H1 (cell line): ENCODE results near the gene DNAJB8. TPM values are rescaled to one million over a fixed set of nuclear protein-coding genes. Genes with fewer than 3 reads are reported as not detected.

ENCODE experiments used
- CTCF ChIA-PET: fragments of 300-600 bp; sonication (Branson Sonifier 250); formaldehyde crosslinking; loops from one replicate; lab custom pipeline; 2021; ENCODE audit not compliant: partially characterized antibody; lab: Charles Lee
- POLR2A ChIA-PET: fragments of 300-600 bp; sonication (Branson Sonifier 250); formaldehyde crosslinking; loops from one replicate; lab custom pipeline; 2021; ENCODE audit warnings: inconsistent platforms; ENCODE audit not compliant: partially characterized antibody; lab: Charles Lee
- DNase-seq, 2 experiments: peaks; one replicate each; pipeline versions ENCODE4 v3.0.0 to v3.0.0-alpha.2; 2010 to 2022; ENCODE audit warnings: low spot score in 2 of 2, low read depth in 1 of 2, mixed read lengths in 1 of 2
- FAIRE-seq: peaks from 2 replicates; lab custom pipeline; 2011; peaks lifted over from hg19 to GRCh38; lab: Jason Lieb, UNC
- H2AFZ ChIP-seq: 2 replicates; pipeline ENCODE4 v1.8.1; 2012; ENCODE audit warnings: low read length, inconsistent platforms
- H2AK5ac ChIP-seq: 2 replicates; pipeline ENCODE4 v1.6.1; 2013; ENCODE audit warnings: low read depth, low read length
- H2BK120ac ChIP-seq: replicated peaks from 2 replicates; pipeline ENCODE3; 2013; ENCODE audit warnings: low read depth, low read length, inconsistent platforms
- H2BK12ac ChIP-seq: 2 replicates; pipeline ENCODE4 v1.6.1; 2013; ENCODE audit warnings: low read depth, low read length
- H2BK15ac ChIP-seq: 2 replicates; pipeline ENCODE4 v1.6.1; 2013; ENCODE audit warnings: low read length
- H2BK20ac ChIP-seq: 2 replicates; pipeline ENCODE4 v1.6.1; 2013; ENCODE audit warnings: low read length
- H2BK5ac ChIP-seq: 2 replicates; pipeline ENCODE4 v1.6.1; 2013; ENCODE audit warnings: low read depth, low read length
- H3K14ac ChIP-seq: 2 replicates; pipeline ENCODE4 v1.6.1; 2013; ENCODE audit warnings: inconsistent platforms; ENCODE audit not compliant: insufficient read length
- H3K18ac ChIP-seq: 2 replicates; pipeline ENCODE4 v1.6.1; 2013; ENCODE audit warnings: low read length; ENCODE audit errors: extremely low read depth
- H3K23ac ChIP-seq: 2 replicates; pipeline ENCODE4 v1.6.1; 2013; ENCODE audit warnings: inconsistent platforms; ENCODE audit not compliant: insufficient read length
- H3K23me2 ChIP-seq: 2 replicates; pipeline ENCODE4 v1.6.1; 2013; ENCODE audit warnings: low read depth, low read length
- H3K27ac ChIP-seq: 2 replicates; pipeline ENCODE4 v1.6.1; 2011; ENCODE audit warnings: low read depth, low read length, inconsistent platforms
- H3K27me3 ChIP-seq, 4 experiments: replicated peaks in 1 of 4; 1 replicate in 1 of 4; 2 replicates in 3 of 4; pipeline versions ENCODE4 v1.6.1 to v1.8.1; 2011 to 2013; ENCODE audit warnings: low read length in 3 of 4, mild to moderate bottlenecking in 3 of 4, inconsistent platforms in 2 of 4, mixed read lengths in 2 of 4, moderate library complexity in 1 of 4; ENCODE audit not compliant: control insufficient read depth in 3 of 4, insufficient read depth in 3 of 4; ENCODE audit errors: extremely low read depth in 1 of 4
- H3K36me3 ChIP-seq, 4 experiments: 2 replicates each; pipeline versions ENCODE4 v1.6.1 to v1.8.1; 2011 to 2013; ENCODE audit warnings: mild to moderate bottlenecking in 4 of 4, low read length in 3 of 4, moderate library complexity in 2 of 4, control low read depth in 1 of 4, inconsistent platforms in 1 of 4; ENCODE audit not compliant: insufficient read depth in 4 of 4, control insufficient read depth in 2 of 4
- H3K4ac ChIP-seq: replicated peaks from 2 replicates; pipeline ENCODE3; 2013; ENCODE audit warnings: low read length, low read depth, mixed read lengths, inconsistent platforms; ENCODE audit not compliant: insufficient read length
- H3K4me1 ChIP-seq, 4 experiments: replicated peaks in 1 of 4; 1 replicate in 1 of 4; 2 replicates in 3 of 4; pipeline versions ENCODE4 v1.6.1 to v1.8.1; 2011 to 2013; ENCODE audit warnings: low read length in 3 of 4, inconsistent platforms in 2 of 4, mixed read lengths in 1 of 4; ENCODE audit not compliant: insufficient read depth in 4 of 4, control insufficient read depth in 3 of 4
- H3K4me2 ChIP-seq, 2 experiments: 2 replicates each; pipeline versions ENCODE4 v1.6.1 to v1.8.1; 2011 to 2013; ENCODE audit warnings: low read depth in 2 of 2, low read length in 2 of 2, control low read depth in 1 of 2, inconsistent platforms in 1 of 2, mild to moderate bottlenecking in 1 of 2; ENCODE audit not compliant: insufficient read depth in 1 of 2
- H3K4me3 ChIP-seq, 4 experiments: fragments of 200-600, 300-600 bp in 1 of 4; sonication (generic), shearing (Covaris generic), sonication (Bioruptor Twin) in 1 of 4; 2 replicates each; pipeline versions ENCODE4 v1.5.1 to v1.8.1; 2011 to 2016; ENCODE audit warnings: low read length in 4 of 4, low read depth in 3 of 4, control low read depth in 2 of 4, inconsistent platforms in 2 of 4, mild to moderate bottlenecking in 2 of 4, mixed read lengths in 1 of 4, moderate library complexity in 1 of 4; ENCODE audit not compliant: insufficient read depth in 2 of 4; ENCODE audit errors: extremely low read depth in 1 of 4
- H3K56ac ChIP-seq: replicated peaks from 2 replicates; pipeline ENCODE3; 2013; ENCODE audit warnings: low read depth, mild to moderate bottlenecking, mixed read lengths, low read length, inconsistent platforms; ENCODE audit not compliant: insufficient read length
- H3K79me1 ChIP-seq: 2 replicates; pipeline ENCODE4 v1.6.1; 2013; ENCODE audit warnings: low read depth, low read length, control low read depth
- H3K79me2 ChIP-seq, 2 experiments: 2 replicates each; pipeline versions ENCODE4 v1.6.1 to v1.8.1; 2012 to 2013; ENCODE audit warnings: low read length in 2 of 2, mild to moderate bottlenecking in 2 of 2, inconsistent platforms in 1 of 2; ENCODE audit not compliant: insufficient read depth in 2 of 2, control insufficient read depth in 1 of 2
- H3K9ac ChIP-seq, 4 experiments: replicated peaks in 1 of 4; 1 replicate in 1 of 4; 2 replicates in 3 of 4; pipeline versions ENCODE4 v1.6.1 to v1.8.1; 2011 to 2013; ENCODE audit warnings: low read depth in 3 of 4, low read length in 3 of 4, control low read depth in 2 of 4, mild to moderate bottlenecking in 2 of 4, moderate library complexity in 2 of 4, inconsistent platforms in 1 of 4; ENCODE audit errors: extremely low read depth in 1 of 4
- H3K9me3 ChIP-seq, 2 experiments: 2 replicates each; pipeline versions ENCODE4 v1.6.1 to v1.8.1; 2012 to 2013; ENCODE audit warnings: mild to moderate bottlenecking in 2 of 2, moderate library complexity in 2 of 2, control low read depth in 1 of 2, inconsistent platforms in 1 of 2, low read depth in 1 of 2, low read length in 1 of 2, mixed read lengths in 1 of 2; ENCODE audit not compliant: insufficient read depth in 2 of 2
- H4K20me1 ChIP-seq, 2 experiments: replicated peaks in 1 of 2; 2 replicates each; pipeline versions ENCODE3 to v1.8.1; 2011 to 2013; ENCODE audit warnings: inconsistent platforms in 2 of 2, low read length in 2 of 2, mild to moderate bottlenecking in 1 of 2; ENCODE audit not compliant: insufficient read depth in 2 of 2, control insufficient read depth in 1 of 2
- H4K5ac ChIP-seq: 2 replicates; pipeline ENCODE4 v1.6.1; 2013; ENCODE audit warnings: low read length, low read depth, mixed read lengths, inconsistent platforms; ENCODE audit not compliant: insufficient read length
- H4K8ac ChIP-seq: 2 replicates; pipeline ENCODE4 v1.8.0; 2013; ENCODE audit warnings: mild to moderate bottlenecking, moderate library complexity, low read length, inconsistent platforms; ENCODE audit not compliant: insufficient read depth; ENCODE audit errors: extremely low read depth
- H4K91ac ChIP-seq: replicated peaks from 2 replicates; pipeline ENCODE3; 2013; ENCODE audit warnings: low read length, mixed read lengths, inconsistent platforms; ENCODE audit not compliant: insufficient read length
- EZH2 ChIP-seq: fragments of 200-600 bp; sonication (generic); IDR thresholded peaks from 2 replicates; pipeline ENCODE4 v1.7.1; 2012; ENCODE audit warnings: low read depth, mild to moderate bottlenecking, moderate library complexity, low read length, inconsistent platforms; ENCODE audit not compliant: severe bottlenecking
- HDAC2 ChIP-seq, 2 experiments: fragments of 300-600 bp in 1 of 2; sonication (generic) in 1 of 2; IDR thresholded peaks; 2 replicates each; pipeline ENCODE4 v1.6.1; 2011 to 2012; ENCODE audit warnings: low read depth in 2 of 2, low read length in 2 of 2, mild to moderate bottlenecking in 2 of 2, moderate library complexity in 2 of 2, borderline replicate concordance in 1 of 2, inconsistent platforms in 1 of 2
- RNF2 ChIP-seq: fragments of 200-900, 300-1000 bp; sonication (generic); IDR thresholded peaks from 2 replicates; pipeline ENCODE4 v1.7.1; 2016; ENCODE audit warnings: borderline replicate concordance, low read depth, mild to moderate bottlenecking, antibody characterized with exemption, low read length; ENCODE audit not compliant: poor library complexity, severe bottlenecking; ENCODE audit errors: missing control alignments
- SUZ12 ChIP-seq: fragments of 200-600 bp; sonication (generic); IDR thresholded peaks from 2 replicates; pipeline ENCODE4 v1.6.1; 2012; ENCODE audit warnings: mild to moderate bottlenecking, inconsistent platforms, low read length, moderate library complexity, mixed read lengths
- WGBS, 2 experiments: shearing (Covaris generic) in 1 of 2; methylation state at CpG; one replicate each; pipeline versions ENCODE4 v1.1.6 to v1.1.7; 2013 to 2015; ENCODE audit warnings: low lambda C conversion rate in 2 of 2, mixed read lengths in 2 of 2, inconsistent platforms in 1 of 2, low coverage in 1 of 2, missing lambda C conversion rate in 1 of 2; ENCODE audit not compliant: insufficient replicate concordance in 2 of 2, insufficient coverage in 1 of 2, insufficient read length in 1 of 2; ENCODE audit errors: extremely low coverage in 1 of 2, missing lambda C conversion rate in 1 of 2; 5-methylcytosine and 5-hydroxymethylcytosine counted together
- polyA plus RNA-seq, 7 experiments: library from polyadenylated mRNA; depleted of rRNA in 3 of 7; stranded (reverse) in 5 of 7; unstranded in 2 of 7; fragments of >200 nt in 5 of 7; fragments of 200-250 nt in 2 of 7; gene quantifications; 1 replicate in 5 of 7; 2 replicates in 1 of 7; 4 replicates in 1 of 7; pipeline versions ENCODE4 v1.2.1 to v1.2.3, GENCODE V29; 2011 to 2013; ENCODE audit warnings: missing spikeins in 2 of 7, mixed read lengths in 2 of 7
- total RNA-seq: library from RNA; stranded (reverse); fragmentation: NEBNext Ultra II Directional; extraction: Animal tissue kit (Norgen Biotek cat#: 25700); gene quantifications from 2 replicates; pipeline ENCODE4 v1.2.1, GENCODE V29; 2021

Gene DNAJB8
- total and polyA plus RNA-seq, 2 of the 8 experiments (the other 6 are each of a cell fraction or from before 2014, with no cell fraction given): not detected

GRCh38 chr3:128482175-128482574 is 15.5 kb upstream of the DNAJB8 start:
- H3K56ac ChIP-seq: no peak overlapping the region
- H3K4ac ChIP-seq: no peak overlapping the region
- no peak overlapping the region for H4K8ac ChIP-seq
- H3K9ac ChIP-seq: no peak overlapping the region
- no peak overlapping the region for H2BK120ac ChIP-seq
- 0 out of 2 replicates have a peak overlapping the region, but pooled peaks have one; percentile 17 for H2BK12ac ChIP-seq
- H3K4me2 ChIP-seq: peak overlapping the region; percentile 47 to 63; a peak in 3 of 4 replicates
- no peak overlapping the region for H3K14ac ChIP-seq
- no peak overlapping the region for H2AK5ac ChIP-seq
- H3K9me3 ChIP-seq: 0 out of 4 replicates have a peak, but pooled peaks cover 0 to 1% of the 10 kb centered on the region in 2 experiments
- no peak overlapping the region for H4K91ac ChIP-seq
- no peak overlapping the region for H3K27ac ChIP-seq
- no peak overlapping the region for H2AFZ ChIP-seq
- H2BK5ac ChIP-seq: no peak overlapping the region
- H2BK15ac ChIP-seq: peak overlapping the region; percentile 67; the same call in 1 of the 2 replicates
- WGBS, 2 experiments: 8% methylated on average over 11 of the region's 11 CpGs; no CpG with 5 or more reads in 1 of the 2 experiments
- peaks cover 0 to 6% (median 0%) of the 10 kb centered on the region in 4 experiments; a peak in 1 of 8 replicates for H3K36me3 ChIP-seq
- H3K4me1 ChIP-seq: peaks cover 8 to 60% (median 47%) of the 10 kb centered on the region in 4 experiments
- no peak overlapping the region for H2BK20ac ChIP-seq
- H4K5ac ChIP-seq: no peak overlapping the region
- H3K4me3 ChIP-seq: peak overlapping the region in 1 of 4 experiments; percentile 48; a peak in 3 of 8 replicates
- FAIRE-seq: no peak
- H3K18ac ChIP-seq: no peak overlapping the region
- peaks cover 86 to 100% (median 99%) of the 10 kb centered on the region in 4 experiments for H3K27me3 ChIP-seq
- no peaks in the 10 kb centered on the region for H3K79me1 ChIP-seq
- no peak for DNase-seq
- POLR2A ChIA-PET: interaction anchor here (1.0 to 3.5 kb wide), 4 partner anchors 8 to 52 kb away, joined by 3 to 13 read pairs (median 8); partner anchors contain the start of gene GATA2
- H3K23me2 ChIP-seq: peaks cover 8% of the 10 kb centered on the region; the same call in 1 of the 2 replicates
- TF ChIP-seq EZH2 (peak; percentile 21), RNF2 (peak; percentile 39), HDAC2 (IDR thresholded peaks at IDR 0.05; ENCODE audit: borderline replicate concordance in 1 of 2, low read depth in 2 of 2, low read length in 2 of 2) (no peak), SUZ12 (peak; percentile 38; the same call in 1 of the 2 replicates)
- H4K20me1 ChIP-seq: peaks cover 16 to 23% of the 10 kb centered on the region in 2 experiments
- CTCF ChIA-PET: interaction anchor here (0.7 to 7.9 kb wide), 19 partner anchors 8 to 405 kb away, joined by 3 to 42 read pairs (median 8); partner anchors contain the start of gene GATA2
- H3K23ac ChIP-seq: no peak overlapping the region
- no peaks in the 10 kb centered on the region for H3K79me2 ChIP-seq
